Measurements from ENCODE around the gene CYP2W1.

The CYP2W1 gene

GRCh38 chr7:991729-992656, 9.0 kb downstream of the CYP2W1 start:
- TF ChIP-seq, protein P1, sequence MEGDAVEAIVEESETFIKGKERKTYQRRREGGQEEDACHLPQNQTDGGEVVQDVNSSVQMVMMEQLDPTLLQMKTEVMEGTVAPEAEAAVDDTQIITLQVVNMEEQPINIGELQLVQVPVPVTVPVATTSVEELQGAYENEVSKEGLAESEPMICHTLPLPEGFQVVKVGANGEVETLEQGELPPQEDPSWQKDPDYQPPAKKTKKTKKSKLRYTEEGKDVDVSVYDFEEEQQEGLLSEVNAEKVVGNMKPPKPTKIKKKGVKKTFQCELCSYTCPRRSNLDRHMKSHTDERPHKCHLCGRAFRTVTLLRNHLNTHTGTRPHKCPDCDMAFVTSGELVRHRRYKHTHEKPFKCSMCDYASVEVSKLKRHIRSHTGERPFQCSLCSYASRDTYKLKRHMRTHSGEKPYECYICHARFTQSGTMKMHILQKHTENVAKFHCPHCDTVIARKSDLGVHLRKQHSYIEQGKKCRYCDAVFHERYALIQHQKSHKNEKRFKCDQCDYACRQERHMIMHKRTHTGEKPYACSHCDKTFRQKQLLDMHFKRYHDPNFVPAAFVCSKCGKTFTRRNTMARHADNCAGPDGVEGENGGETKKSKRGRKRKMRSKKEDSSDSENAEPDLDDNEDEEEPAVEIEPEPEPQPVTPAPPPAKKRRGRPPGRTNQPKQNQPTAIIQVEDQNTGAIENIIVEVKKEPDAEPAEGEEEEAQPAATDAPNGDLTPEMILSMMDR (IDR thresholded peaks at IDR 0.05; ENCODE audit: low read length, missing control alignments), result no peak
- DNase-seq (ENCODE audit: low read depth), result no peak
- no peak overlapping the region for H3K4me3 ChIP-seq (replicated peaks; ENCODE audit: low read depth, low read length)

DNA sequence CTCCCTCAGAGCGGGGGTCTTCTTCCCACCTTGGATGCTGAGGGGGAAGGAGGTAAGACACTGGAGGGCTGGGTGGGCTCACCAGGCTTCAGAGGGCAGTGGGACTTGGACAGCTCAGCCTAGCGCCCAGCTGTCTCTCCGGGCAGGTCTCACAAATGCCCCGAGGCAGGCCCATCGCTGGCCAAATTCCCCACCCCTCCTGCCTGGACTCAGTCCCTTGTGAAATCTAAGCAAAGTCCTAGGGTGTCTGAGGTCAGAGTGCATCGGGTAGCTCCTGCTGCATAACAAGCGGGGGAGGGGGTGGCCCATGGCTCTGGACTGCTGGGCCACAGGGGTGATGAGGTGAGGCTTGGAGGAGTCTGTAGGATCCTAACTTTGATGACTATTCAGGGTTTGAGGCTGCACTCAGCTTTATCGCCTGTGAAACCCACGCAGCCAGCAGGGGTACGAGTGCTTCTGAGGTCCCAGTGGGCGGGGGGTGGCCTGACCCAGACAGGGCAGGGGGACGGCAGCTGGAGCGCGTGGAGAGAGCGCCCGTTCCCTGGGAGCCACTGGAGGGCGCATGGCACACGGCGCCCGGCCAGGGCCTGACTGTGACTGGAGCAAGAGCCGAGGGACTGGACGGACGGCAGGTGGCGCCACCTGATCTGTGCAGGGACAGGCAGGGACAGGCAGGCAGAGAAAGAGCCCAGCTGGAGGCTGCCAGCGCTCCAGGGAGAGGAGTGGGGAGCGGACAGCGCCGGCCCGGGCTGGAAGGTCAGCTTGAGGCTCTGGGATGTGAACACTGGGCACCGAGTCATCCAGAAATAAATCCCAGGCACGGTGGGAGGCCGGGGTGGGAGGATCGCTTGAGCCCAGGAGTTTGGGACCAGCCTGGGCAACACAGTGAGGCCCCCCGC, 10.0 kb downstream of the CYP2W1 start:
- TF ChIP-seq, protein P1 (IDR thresholded peaks at IDR 0.05; ENCODE audit: low read length, missing control alignments), result peak; percentile 100
- peak; percentile 96 for DNase-seq (ENCODE audit: low read depth)
- no peak overlapping the region for H3K4me3 ChIP-seq (replicated peaks; ENCODE audit: low read depth, low read length)

GRCh38 chr7:994592-995308, 11.8 kb downstream of the CYP2W1 start:
- TF ChIP-seq, protein P1 (IDR thresholded peaks at IDR 0.05; ENCODE audit: low read length, missing control alignments), result no peak
- H3K4me3 ChIP-seq (replicated peaks; ENCODE audit: low read depth, low read length), result no peak overlapping the region
- DNase-seq (ENCODE audit: low read depth), result no peak

- DNase-seq (ENCODE audit: low read depth), result no peak
- no peak overlapping the region for H3K4me3 ChIP-seq (replicated peaks; ENCODE audit: low read depth, low read length)
- TF ChIP-seq, protein P1 (IDR thresholded peaks at IDR 0.05; ENCODE audit: low read length, missing control alignments), result no peak
These were observed 12.6 kb downstream of the CYP2W1 start for GRCh38 chr7:995571-995970.

DNA sequence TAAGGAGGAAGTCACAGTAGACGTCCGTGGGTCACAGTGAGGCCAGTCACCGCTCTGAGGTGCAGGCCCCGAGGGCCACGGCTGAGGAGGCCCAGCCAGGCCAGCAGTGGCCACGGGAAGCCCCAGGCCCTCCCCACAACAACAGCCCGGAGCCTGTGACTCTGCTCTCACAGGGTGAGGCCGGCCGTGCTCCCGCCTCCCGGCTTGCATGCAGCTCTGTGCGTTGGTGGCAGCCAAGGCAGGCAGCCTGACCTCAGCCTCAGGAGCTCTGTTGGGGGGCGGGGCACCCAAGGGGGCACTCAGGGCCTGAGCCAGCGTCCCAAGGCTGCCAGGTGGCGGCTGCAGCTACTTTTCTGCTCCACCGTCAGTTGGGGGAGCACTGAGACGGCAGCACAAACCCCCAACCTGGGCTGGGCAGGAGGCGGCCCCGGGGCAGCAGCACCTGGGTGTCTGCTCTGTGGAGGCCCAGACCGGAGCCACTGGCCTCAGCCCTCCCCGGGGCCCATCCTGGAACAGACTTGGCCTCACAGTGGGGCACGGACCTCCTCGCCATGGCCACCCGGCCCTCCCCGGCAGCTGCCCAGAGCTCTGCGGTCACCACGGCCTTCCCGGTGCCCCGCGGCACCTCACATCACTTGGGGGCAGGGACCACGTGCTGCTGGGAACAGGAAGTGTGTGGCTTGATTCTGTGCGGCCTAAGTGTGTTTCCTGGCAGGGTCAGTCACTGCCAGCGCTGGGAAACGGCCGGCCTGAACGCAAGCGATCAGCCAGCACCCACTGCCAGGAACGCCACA, 13.3 kb downstream of the CYP2W1 start:
- H3K4me3 ChIP-seq (replicated peaks; ENCODE audit: low read depth, low read length), result no peak overlapping the region
- DNase-seq (ENCODE audit: low read depth), result no peak
- TF ChIP-seq, protein P1 (IDR thresholded peaks at IDR 0.05; ENCODE audit: low read length, missing control alignments), result no peak

All from fibroblast of pulmonary artery (primary cell).